Germinal center (tissue), 1 donor: Measurements from ENCODE around the gene ASCL3.
"Not testable (repeated sequence)": the region's sequence is repeated elsewhere in the genome, so short reads cannot be mapped to it uniquely, and the experiment has no call there.

ENCODE experiments used
- DNase-seq: peaks from one replicate; pipeline ENCODE4 v3.0.0; 2012; ENCODE audit warnings: mixed read lengths, low spot score

ASCL3 gene

GRCh38 chr11:8910649-8911026 lies 32.2 kb downstream of the ASCL3 start:
- DNase-seq = no peak

- DNase-seq = no peak
These were observed 34.7 kb downstream of the ASCL3 start for GRCh38 chr11:8908099-8908498.

- DNase-seq = no peak
These were observed 35.7 kb downstream of the ASCL3 start for GRCh38 chr11:8907116-8907515.

- no peak for DNase-seq
These were observed 37.2 kb downstream of the ASCL3 start for GRCh38 chr11:8905528-8906165.

GRCh38 chr11:8899119-8899753 lies 43.6 kb downstream of the ASCL3 start:
- DNase-seq = no peak

GRCh38 chr11:8891185-8891584 lies 51.6 kb downstream of the ASCL3 start:
- not testable (repeated sequence) for DNase-seq
